GM21447 (cell line): Measurements from ENCODE around the gene XYLT1.

Experiments
- ATAC-seq: cut with Tn5 transposase; IDR thresholded peaks from one replicate; pipeline ENCODE4 v1.9.1; 2021; ENCODE audit not compliant: unreplicated experiment

XYLT1 gene

DNA sequence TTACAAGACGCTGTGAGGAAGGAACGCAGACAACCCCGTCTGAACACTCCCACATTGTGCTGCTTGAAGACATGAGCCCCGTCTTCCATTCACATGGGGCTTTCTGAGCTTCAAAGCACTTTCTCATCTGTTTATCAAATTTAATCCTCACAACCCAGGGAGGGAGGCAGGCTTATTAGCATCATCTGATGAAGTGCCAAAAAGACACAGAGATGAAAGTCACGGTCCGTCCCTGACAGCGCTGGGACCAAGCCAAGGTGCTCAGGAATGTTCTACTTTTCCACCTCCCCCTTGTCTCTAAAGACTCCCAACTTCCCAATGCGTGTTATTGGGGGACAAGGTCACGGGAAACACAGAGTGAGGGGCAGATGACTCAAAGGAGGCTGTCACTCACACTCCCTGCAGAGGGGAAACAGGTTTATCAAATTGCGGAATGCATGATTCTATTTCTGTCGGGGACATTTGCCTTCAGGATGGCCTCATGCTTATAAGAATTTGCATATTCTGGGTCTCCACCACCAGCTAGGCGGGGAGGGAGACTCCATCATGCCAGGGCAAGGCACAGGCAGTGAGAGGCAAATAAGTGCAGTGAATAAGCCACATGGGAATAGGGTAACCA, 10.7 kb downstream of the XYLT1 start:
- no peak for ATAC-seq

DNA sequence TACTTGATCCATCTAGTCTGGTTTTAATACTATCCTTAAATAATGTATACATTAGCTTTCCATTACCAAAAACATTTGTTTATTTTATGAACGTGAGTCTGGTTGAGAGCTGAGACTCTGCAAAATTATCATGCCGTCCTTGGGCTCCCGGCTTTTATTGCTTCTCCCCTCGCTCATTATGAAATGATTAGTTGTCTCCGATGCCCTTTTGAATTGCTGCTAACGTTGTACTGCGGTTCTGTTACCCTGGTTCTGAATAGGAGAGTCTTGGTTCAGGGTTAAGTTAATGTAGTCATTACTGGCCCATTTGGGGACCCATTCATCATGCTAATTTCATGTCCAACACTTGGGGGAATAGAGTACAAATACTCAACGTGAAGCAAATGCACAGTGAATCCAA, 12.8 kb downstream of the XYLT1 start:
- no peak for ATAC-seq

DNA sequence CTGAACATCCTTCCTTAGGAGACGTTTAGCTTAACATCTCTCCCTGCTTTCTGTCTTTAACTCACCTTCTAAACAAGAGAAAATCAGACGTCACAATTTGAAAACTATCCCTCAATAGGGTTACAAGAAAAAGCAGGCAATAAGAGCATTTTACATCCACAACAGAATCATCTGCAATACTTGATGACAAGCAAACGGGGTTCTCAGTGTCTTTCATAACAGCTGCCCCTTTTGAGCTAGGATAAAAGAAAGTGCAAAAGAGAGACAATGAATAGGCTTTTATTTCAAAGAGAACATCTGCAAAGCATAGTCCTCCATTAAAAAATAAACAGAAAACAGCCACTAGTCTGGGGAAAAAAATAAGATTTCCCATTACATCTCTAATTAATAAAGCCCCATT, 13.2 kb downstream of the XYLT1 start:
- no peak for ATAC-seq

DNA sequence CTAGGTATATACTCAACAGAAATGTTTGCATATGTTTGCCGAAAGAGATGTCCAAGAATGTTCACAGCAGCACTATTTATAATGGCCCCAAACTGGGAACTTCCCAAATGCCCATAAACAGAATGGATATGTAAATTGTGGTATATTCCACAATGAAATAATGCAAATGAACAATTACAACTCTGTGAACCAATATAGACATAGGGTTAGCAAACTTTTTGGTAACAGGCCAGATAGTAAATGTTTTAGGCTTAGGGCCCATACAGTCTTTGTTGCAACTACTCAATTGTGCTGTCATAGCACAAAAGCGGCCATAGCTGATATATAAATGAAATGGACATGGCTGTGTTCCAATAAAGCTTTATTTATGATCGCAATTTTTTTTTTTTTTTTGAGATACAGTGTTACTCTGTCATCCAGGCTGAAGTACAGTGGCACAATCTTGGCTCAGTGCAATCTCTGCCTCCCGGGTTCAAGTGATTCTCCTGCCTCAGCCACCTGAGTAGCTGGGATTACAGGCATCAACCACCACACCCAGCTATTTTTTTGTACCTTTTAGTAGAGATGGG, 16.5 kb downstream of the XYLT1 start:
- no peak for ATAC-seq

DNA sequence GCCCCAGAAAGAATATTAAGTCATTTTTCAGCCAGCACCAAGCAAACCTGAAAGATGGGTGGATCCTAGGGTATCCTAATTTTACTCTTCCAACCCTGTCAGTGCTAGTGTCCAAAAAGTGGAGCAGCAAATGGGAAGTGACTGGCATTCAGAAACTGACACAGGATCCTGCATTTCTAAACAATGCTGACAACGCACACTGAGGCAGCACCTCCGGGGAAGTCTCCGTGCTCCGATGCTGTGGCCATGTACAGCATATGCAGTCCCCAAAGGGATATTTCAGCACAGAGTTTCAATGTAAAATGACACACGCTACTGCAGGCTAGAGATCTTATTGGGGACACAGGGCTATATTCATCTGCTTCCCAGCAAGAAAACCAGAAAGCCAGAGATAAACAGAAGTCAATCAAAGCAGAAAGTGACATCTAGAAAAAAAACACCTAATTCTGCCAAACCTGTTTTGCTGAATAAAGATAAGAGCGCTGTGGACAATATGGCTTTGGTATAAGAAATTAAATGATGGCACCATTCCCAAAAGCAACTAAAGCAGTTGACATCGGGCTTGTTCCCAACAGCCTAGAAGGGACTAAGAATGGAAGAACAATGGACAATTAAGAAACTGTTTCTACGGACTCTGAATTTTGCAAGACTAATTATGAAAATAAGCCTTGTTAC, 17.3 kb downstream of the XYLT1 start:
- no peak for ATAC-seq

- ATAC-seq: no peak
These were observed 17.8 kb downstream of the XYLT1 start for GRCh38 chr16:17452922-17453321.

DNA sequence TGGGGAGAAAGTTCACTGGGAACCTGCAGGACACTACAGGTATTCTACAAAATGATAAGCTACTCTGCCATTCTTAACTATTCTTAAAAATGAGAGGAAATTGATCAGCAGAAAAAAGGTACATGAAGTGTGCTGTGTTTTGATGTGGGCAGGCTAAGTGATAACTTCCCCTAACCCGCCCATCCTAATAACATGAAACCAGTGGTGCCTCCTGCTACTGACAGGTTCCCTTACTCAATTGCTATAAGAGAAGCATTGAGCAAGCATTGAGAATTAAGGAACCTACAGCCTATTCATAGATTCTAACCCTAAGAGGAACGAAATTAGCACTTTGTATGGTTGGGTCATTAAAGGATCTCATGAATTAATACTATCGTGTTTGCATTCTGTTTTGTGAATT, 18.9 kb downstream of the XYLT1 start:
- ATAC-seq: no peak

DNA sequence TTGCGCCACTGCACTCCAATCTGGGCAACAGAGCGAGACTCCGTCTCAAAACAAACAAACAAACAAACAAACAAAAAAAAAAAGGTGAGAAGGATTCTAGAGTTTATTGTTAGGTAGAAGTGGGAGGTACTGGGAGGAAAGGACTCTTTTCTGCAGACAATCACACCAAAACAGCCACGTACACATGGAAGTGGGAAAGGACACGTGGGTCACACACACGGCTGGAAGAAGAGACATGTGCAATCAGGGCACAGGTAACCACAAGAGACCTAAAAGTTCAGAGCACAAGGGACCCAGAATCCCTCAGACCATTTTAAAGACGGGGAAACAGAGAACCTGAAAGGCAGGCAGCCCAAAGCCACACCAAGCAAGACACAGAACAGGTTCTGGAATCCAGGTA, 20.5 kb downstream of the XYLT1 start:
- no peak for ATAC-seq

GRCh38 chr16:17448640-17449638, 21.8 kb downstream of the XYLT1 start:
- no peak for ATAC-seq

DNA sequence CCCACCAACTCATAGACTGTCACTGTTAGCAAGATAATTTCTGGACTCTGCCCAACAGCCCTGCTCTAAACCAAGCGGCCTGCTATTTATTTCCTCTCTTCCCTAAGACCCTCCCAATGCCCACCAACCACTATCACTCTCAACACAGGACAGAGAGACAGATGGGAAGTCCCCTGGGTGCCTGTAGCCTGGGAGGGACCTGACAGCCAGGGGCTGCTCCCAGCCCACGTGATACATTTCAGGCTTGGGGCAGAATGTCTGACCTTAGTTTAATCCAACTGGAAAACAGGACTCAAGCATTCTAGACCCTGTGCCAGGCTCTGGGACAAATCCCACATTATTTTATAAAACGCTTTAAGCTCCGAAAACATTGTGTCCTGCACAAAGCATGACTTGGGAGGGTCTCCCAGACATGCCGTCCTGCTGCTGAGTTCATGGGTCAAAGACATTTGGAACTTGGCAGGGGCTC, 23.6 kb downstream of the XYLT1 start:
- ATAC-seq: no peak

DNA sequence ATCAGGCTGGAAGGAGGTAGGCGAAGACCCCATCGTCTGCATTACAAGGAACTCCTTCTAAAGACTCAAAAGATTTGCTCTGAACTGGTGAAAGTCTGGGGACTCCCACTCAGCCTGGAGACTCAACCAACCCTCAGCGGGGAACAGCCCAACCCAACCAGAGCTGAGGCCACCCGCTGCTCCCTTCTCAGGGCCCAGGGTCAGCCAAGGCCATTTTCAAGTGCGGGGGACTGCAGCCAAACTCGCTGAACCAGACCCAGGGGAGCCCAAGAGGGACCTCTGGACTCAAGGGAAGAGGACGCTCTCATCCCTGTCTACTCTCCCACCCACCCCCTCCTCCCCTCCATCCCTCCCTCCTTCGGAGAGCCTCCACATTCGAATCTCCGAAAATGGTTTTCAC, 24.1 kb downstream of the XYLT1 start:
- ATAC-seq: no peak

GRCh38 chr16:17445421-17445820, 25.3 kb downstream of the XYLT1 start:
- ATAC-seq: no peak

- no peak for ATAC-seq
These were observed 26.1 kb downstream of the XYLT1 start for GRCh38 chr16:17444658-17445057.

DNA sequence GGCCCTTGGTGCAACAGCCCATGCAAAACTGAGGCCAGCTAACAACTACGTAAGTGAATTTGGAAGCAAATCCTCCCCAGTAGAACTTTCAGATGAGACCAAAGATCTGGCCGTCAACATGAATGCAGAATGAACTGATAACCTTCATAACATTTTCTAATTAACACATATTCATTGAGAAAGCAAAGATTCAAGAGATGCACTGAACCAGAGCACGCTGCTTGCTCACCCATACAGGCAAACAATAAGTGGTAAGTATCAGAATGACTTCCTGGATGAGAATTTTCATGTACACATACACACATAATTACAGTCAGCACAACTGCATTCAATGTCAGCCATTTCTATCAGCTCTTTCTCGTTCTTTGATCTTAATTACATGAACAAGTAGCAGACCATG, 30.6 kb downstream of the XYLT1 start:
- ATAC-seq: no peak

DNA sequence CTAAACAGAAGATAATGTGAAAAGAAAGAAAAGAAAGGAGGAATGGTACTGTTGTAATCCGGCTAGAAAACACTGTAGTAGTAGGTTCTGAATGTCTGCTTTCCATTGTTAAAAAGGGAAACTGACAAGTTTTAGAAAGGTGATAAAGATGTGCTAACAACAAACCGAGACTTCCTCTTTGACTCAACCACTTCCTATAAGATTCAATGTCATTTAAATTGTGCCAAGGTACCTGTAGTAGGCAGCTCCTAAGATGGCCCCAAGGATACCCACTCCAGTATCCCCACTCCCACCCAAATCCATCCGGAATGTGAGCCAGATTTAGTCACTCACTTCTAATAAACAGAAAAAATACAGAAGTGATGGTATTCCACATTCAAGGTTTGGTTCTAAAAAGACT, 31.2 kb downstream of the XYLT1 start:
- no peak for ATAC-seq

DNA sequence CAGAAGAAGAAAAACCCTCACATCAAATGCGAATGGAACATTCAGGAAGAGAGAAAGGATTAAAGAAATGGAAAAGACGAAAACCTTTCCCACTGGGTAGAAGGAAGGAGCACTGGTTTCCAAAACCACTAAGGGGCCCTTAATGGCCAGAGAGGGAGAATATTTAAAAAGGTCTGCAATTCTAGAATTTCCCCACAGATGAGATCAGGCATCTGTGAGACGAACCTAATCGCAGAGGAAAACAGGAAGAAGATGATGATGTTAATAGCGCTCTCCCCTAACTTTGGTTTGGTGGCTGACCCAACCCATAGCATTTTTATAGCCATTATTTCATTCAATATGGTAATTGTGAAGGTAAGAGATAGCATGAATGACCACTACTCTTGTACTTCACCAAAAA, 32.8 kb downstream of the XYLT1 start:
- no peak for ATAC-seq

- no peak for ATAC-seq
These were observed 33.5 kb downstream of the XYLT1 start for GRCh38 chr16:17437127-17437720.

- no peak for ATAC-seq
These were observed 35.4 kb downstream of the XYLT1 start for GRCh38 chr16:17435318-17435717.

DNA sequence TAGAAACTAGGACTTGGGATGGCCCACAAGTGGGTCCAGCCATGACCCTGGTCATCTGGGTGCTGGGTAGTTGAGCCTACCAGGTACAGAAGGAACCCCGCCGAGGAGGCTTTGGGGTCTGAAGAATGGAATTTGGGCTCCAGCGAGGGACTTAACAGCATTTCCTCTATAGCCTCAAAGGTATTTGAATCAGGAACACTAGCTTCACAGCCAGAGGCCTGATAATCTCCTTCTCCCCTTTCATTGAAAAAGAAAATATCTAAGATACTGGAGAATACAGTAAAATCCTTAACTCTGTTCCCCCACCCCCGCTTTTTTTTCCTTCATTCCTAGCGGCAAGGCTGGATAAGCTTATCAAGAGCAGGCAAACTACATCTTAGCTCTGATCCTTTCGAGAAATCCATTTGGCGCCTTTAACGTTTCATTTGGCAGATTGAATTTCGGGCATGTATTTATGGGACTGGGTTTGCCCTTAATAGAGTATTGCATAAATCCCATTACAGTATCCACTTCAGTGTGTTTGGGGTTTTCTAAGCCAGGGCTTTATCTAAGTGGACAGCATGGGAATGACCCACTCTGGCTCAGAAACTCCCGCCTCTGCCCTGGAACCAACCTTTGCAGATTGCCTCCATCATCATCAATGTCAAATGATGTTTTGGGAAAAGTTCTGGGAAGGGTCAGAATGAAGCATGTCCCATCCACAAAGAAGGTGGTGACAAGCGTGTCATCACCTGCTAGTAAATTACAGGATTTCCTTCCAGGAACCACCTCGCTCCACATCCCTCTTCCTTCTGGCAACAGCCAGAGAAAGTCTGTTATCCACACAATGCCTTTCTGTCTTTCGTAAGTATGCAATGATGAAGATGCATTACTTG, 36.9 kb downstream of the XYLT1 start:
- no peak for ATAC-seq
